Fibroblast of the aortic adventitia (primary cell): ENCODE data around the gene BHLHE23. TPM values are rescaled to one million over a fixed set of nuclear protein-coding genes. Genes with fewer than 3 reads are reported as not detected.

ENCODE experiments used
- DNase-seq: peaks from one replicate; pipeline ENCODE4 v3.0.0-alpha.2; 2010; ENCODE audit warnings: low read depth
- H3K4me3 ChIP-seq: 2 replicates; pipeline ENCODE4 v1.5.1; 2011; ENCODE audit warnings: low read depth, mild to moderate bottlenecking, control low read depth, low read length, moderate library complexity
- CTCF ChIP-seq: IDR thresholded peaks from 2 replicates; pipeline ENCODE4 v1.5.1; 2011; ENCODE audit warnings: mild to moderate bottlenecking, low read length, control low read depth, inconsistent platforms; ENCODE audit not compliant: insufficient read depth
- total RNA-seq: library from RNA; depleted of rRNA; stranded (reverse); fragments of >200 nt; gene quantifications from 2 replicates; pipeline ENCODE4 v1.2.3, GENCODE V29; 2012; ENCODE audit warnings: low replicate concordance

The BHLHE23 gene
- total RNA-seq, 1 donor: not detected

- DNase-seq: no peak
- no peak for TF ChIP-seq CTCF
- H3K4me3 ChIP-seq: no peak overlapping the region
These were observed 41.2 kb upstream of the BHLHE23 start for GRCh38 chr20:63047946-63048345.

- no peak overlapping the region for H3K4me3 ChIP-seq
- DNase-seq: no peak
- no peak for TF ChIP-seq CTCF
These were observed 40.5 kb upstream of the BHLHE23 start for GRCh38 chr20:63047267-63047666.

- no peak for TF ChIP-seq CTCF
- H3K4me3 ChIP-seq: no peak overlapping the region
- no peak for DNase-seq
These were observed 40.1 kb upstream of the BHLHE23 start for GRCh38 chr20:63046841-63047240.

- no peak for DNase-seq
- TF ChIP-seq CTCF: no peak
- no peak overlapping the region for H3K4me3 ChIP-seq
These were observed 39.2 kb upstream of the BHLHE23 start for GRCh38 chr20:63045991-63046390.

- TF ChIP-seq CTCF: no peak
- no peak overlapping the region for H3K4me3 ChIP-seq
- no peak for DNase-seq
These were observed 38.6 kb upstream of the BHLHE23 start for GRCh38 chr20:63045401-63045800.

- DNase-seq: no peak
- TF ChIP-seq CTCF: no peak
- H3K4me3 ChIP-seq: no peak overlapping the region
These were observed 37.8 kb upstream of the BHLHE23 start for GRCh38 chr20:63044605-63045004.

GRCh38 chr20:63044204-63044600 is 37.4 kb upstream of the BHLHE23 start:
- DNase-seq: no peak
- TF ChIP-seq CTCF: no peak
- no peak overlapping the region for H3K4me3 ChIP-seq
